Activated CD4-positive, CD25-positive, alpha-beta regulatory T cell treated with anti-CD3 and anti-CD28 coated beads, Interleukin-2, amount 50 U/mL, for 72 hours (primary cell): ENCODE data around the gene IL2RA.
"Not testable (repeated sequence)": the region's sequence is repeated elsewhere in the genome, so short reads cannot be mapped to it uniquely, and the experiment has no call there.

Experiments
- DNase-seq: peaks from one replicate; pipeline ENCODE4 v3.0.0; 2021

Gene IL2RA

GRCh38 chr10:6062101-6062771, at the start of gene IL2RA:
TSS of gene IL2RA (minus strand) at chr10:6062367. CDS start at chr10:6062151, 216 bp downstream.
- peak; percentile 81 for DNase-seq

- DNase-seq = no peak
Observed at GRCh38 chr10:6110136-6110535, 48.0 kb upstream of the IL2RA start.

- no peak for DNase-seq
Observed at GRCh38 chr10:6109444-6109775, 47.2 kb upstream of the IL2RA start.

GRCh38 chr10:6108631-6109443, 46.7 kb upstream of the IL2RA start:
- DNase-seq = no peak

- DNase-seq = no peak
Observed at GRCh38 chr10:6108072-6108471, 45.9 kb upstream of the IL2RA start.

- not testable (repeated sequence) for DNase-seq
Observed at GRCh38 chr10:6107616-6108015, 45.4 kb upstream of the IL2RA start.

GRCh38 chr10:6103591-6103990, 41.4 kb upstream of the IL2RA start:
- DNase-seq = no peak

- no peak for DNase-seq
Observed at GRCh38 chr10:6102128-6102527, 40.0 kb upstream of the IL2RA start.

- DNase-seq = no peak
Observed at GRCh38 chr10:6101181-6101580, 39.0 kb upstream of the IL2RA start.

GRCh38 chr10:6100370-6100769, 38.2 kb upstream of the IL2RA start:
- DNase-seq = no peak

- no peak for DNase-seq
Observed at GRCh38 chr10:6098156-6098555, 36.0 kb upstream of the IL2RA start.

GRCh38 chr10:6097063-6097462, 34.9 kb upstream of the IL2RA start:
- no peak for DNase-seq

GRCh38 chr10:6095810-6096570, 33.8 kb upstream of the IL2RA start:
- DNase-seq = no peak

GRCh38 chr10:6092731-6093130, 30.6 kb upstream of the IL2RA start:
- DNase-seq = no peak

GRCh38 chr10:6091630-6092029, 29.5 kb upstream of the IL2RA start:
- no peak for DNase-seq

GRCh38 chr10:6089334-6090219, 27.4 kb upstream of the IL2RA start:
- DNase-seq = no peak

GRCh38 chr10:6088721-6089333, 26.7 kb upstream of the IL2RA start, which contains the start of gene RBM17:
TSS of gene RBM17 (plus strand) at chr10:6089034. CDS start at chr10:6097066, 8,032 bp downstream.
- DNase-seq = peak; percentile 100

GRCh38 chr10:6086375-6087233, 24.4 kb upstream of the IL2RA start:
- DNase-seq = peak; percentile 82

GRCh38 chr10:6083523-6084475, 21.6 kb upstream of the IL2RA start:
- DNase-seq = peak; percentile 56
